ENCODE results near the gene THRB. TPM values are rescaled to one million over a fixed set of nuclear protein-coding genes. Genes with fewer than 3 reads are reported as not detected.

The THRB gene
- total and polyA plus RNA-seq, 9 of the 15 experiments (the other 6 are each of a cell fraction or from before 2014, with no cell fraction given) = 1.7 to 14.9 (median 6.9) TPM

GRCh38 chr3:24494618-24495325, at the start of gene THRB (continued):
- TF ChIP-seq CHAMP1 (IDR thresholded peaks at IDR 0.05) (no peak), LCOR (CRISPR knock-in tag; IDR thresholded peaks at IDR 0.05) (0 out of 2 replicates have a peak, but pooled peaks have one; percentile 51), VEZF1 (CRISPR knock-in tag; IDR thresholded peaks at IDR 0.05) (no peak; the same call in 1 of the 2 replicates), ZNF395 (CRISPR knock-in tag; IDR thresholded peaks at IDR 0.05) (no peak; the same call in none of the 2 replicates), AFF4 (CRISPR knock-in tag; IDR thresholded peaks at IDR 0.05) (peak; percentile 35; the same call in 1 of the 2 replicates), L3MBTL2 (IDR thresholded peaks at IDR 0.05) (peak; percentile 36; the same call in 1 of the 2 replicates), NEUROD1 (IDR thresholded peaks at IDR 0.05; ENCODE audit: borderline replicate concordance, low read depth, low read length, partially characterized antibody) (peak; percentile 19), RERE (CRISPR knock-in tag; IDR thresholded peaks at IDR 0.05; ENCODE audit: borderline replicate concordance) (peak; percentile 83; the same call in 1 of the 2 replicates), RAD21 (CRISPR knock-in tag; conservative IDR thresholded peaks at IDR 0.05 in 1 of 2, IDR thresholded peaks at IDR 0.05 in 1 of 2) (0 out of 4 replicates have a peak, but pooled peaks of 1 of the 2 experiments have one; percentile 3), ZEB2 (IDR thresholded peaks at IDR 0.05) (0 out of 2 replicates have a peak, but pooled peaks have one; percentile 2)

Measured in K562 (cell line).